Neural cell (in vitro differentiated cells): ENCODE data around the gene GPR18. TPM values are rescaled to one million over a fixed set of nuclear protein-coding genes. Genes with fewer than 3 reads are reported as not detected.

Experiments
- H2AFZ ChIP-seq: fragments of 200-600, 300-800 bp; sonication (generic), shearing (Covaris generic); 2 replicates; pipeline ENCODE4 v1.6.0; 2014; ENCODE audit warnings: low read depth, mild to moderate bottlenecking, antibody characterized with exemption, low read length, moderate library complexity
- H3F3A ChIP-seq: fragments of 200-600 bp; shearing (Covaris generic); 2 replicates; pipeline ENCODE4 v1.6.1; 2016; ENCODE audit warnings: mild to moderate bottlenecking, moderate library complexity, mixed read lengths, antibody characterized with exemption, low read length; ENCODE audit not compliant: insufficient read depth, poor library complexity, severe bottlenecking
- H3K27ac ChIP-seq: fragments of 200-600, 300-800 bp; sonication (generic), shearing (Covaris generic); 2 replicates; pipeline ENCODE4 v1.5.1; 2014; ENCODE audit warnings: mild to moderate bottlenecking, low read length, moderate library complexity
- H3K27me3 ChIP-seq: fragments of 300-800, 200-600 bp; sonication (generic), shearing (Covaris generic); 2 replicates; pipeline ENCODE4 v1.6.0; 2014; ENCODE audit warnings: mild to moderate bottlenecking, low read depth, low read length, moderate library complexity; ENCODE audit not compliant: insufficient read depth
- H3K36me3 ChIP-seq: fragments of 300-800, 200-600 bp; sonication (generic), shearing (Covaris generic); 2 replicates; pipeline ENCODE4 v1.5.1; 2014; ENCODE audit warnings: mild to moderate bottlenecking, antibody characterized with exemption, low read length, moderate library complexity; ENCODE audit not compliant: insufficient read depth
- H3K4me2 ChIP-seq: fragments of 300-800, 200-600 bp; sonication (generic), shearing (Covaris generic); 2 replicates; pipeline ENCODE4 v1.6.0; 2014; ENCODE audit warnings: mild to moderate bottlenecking, low read length
- H3K4me3 ChIP-seq: fragments of 300-800, 200-600 bp; sonication (generic), shearing (Covaris generic); 2 replicates; pipeline ENCODE4 v1.5.1; 2014; ENCODE audit warnings: mild to moderate bottlenecking, low read length, moderate library complexity
- H3K79me2 ChIP-seq: fragments of 200-600 bp; shearing (Covaris generic); replicated peaks from 2 replicates; pipeline ENCODE4 v1.6.0; 2014; ENCODE audit warnings: mild to moderate bottlenecking, low read length, moderate library complexity; ENCODE audit not compliant: insufficient read depth
- H3K9ac ChIP-seq: fragments of 300-800, 200-600 bp; sonication (generic), shearing (Covaris generic); 2 replicates; pipeline ENCODE4 v1.6.1; 2016; ENCODE audit warnings: mild to moderate bottlenecking, low read length, mixed read lengths
- H3K9me2 ChIP-seq: fragments of 200-600 bp; shearing (Covaris generic); 2 replicates; pipeline ENCODE4 v1.6.1; 2016; ENCODE audit warnings: mild to moderate bottlenecking, low read length, mixed read lengths; ENCODE audit not compliant: insufficient read depth
- H3K9me3 ChIP-seq: fragments of 200-600, 300-800 bp; sonication (generic), shearing (Covaris generic); 2 replicates; pipeline ENCODE4 v1.6.1; 2016; ENCODE audit warnings: mild to moderate bottlenecking, mixed run types, low read length, moderate library complexity, mixed read lengths
- H4K20me1 ChIP-seq: fragments of 200-600 bp; shearing (Covaris generic); 2 replicates; pipeline ENCODE4 v1.6.1; 2016; ENCODE audit warnings: mild to moderate bottlenecking, mixed run types; ENCODE audit not compliant: insufficient read depth
- EP300 ChIP-seq: fragments of 450-650 bp; conservative IDR thresholded peaks from 2 replicates; pipeline ENCODE4 v1.6.1; 2014; ENCODE audit warnings: antibody characterized with exemption, mild to moderate bottlenecking, moderate library complexity; ENCODE audit not compliant: poor library complexity, severe bottlenecking
- EZH2 ChIP-seq: fragments of 200-600, 300-800 bp; shearing (Covaris generic), sonication (generic); IDR thresholded peaks from 2 replicates; pipeline ENCODE4 v1.6.1; 2014; ENCODE audit warnings: antibody characterized with exemption, low read length, borderline replicate concordance, mild to moderate bottlenecking; ENCODE audit not compliant: insufficient read depth, poor library complexity, severe bottlenecking
- MXI1 ChIP-seq: fragments of 450-650 bp; conservative IDR thresholded peaks from 2 replicates; pipeline ENCODE4 v1.6.1; 2014; ENCODE audit warnings: antibody characterized with exemption, mild to moderate bottlenecking; ENCODE audit not compliant: poor library complexity, severe bottlenecking
- POLR2AphosphoS5 ChIP-seq: IDR thresholded peaks from 2 replicates; pipeline ENCODE4 v1.6.1; 2012
- RAD21 ChIP-seq: fragments of 450-650 bp; conservative IDR thresholded peaks from 2 replicates; pipeline ENCODE4 v1.6.1; 2014; ENCODE audit warnings: antibody characterized with exemption, mild to moderate bottlenecking, moderate library complexity
- SMC3 ChIP-seq: fragments of 450-650 bp; conservative IDR thresholded peaks from 2 replicates; pipeline ENCODE4 v1.6.1; 2014; ENCODE audit warnings: antibody characterized with exemption, mild to moderate bottlenecking, moderate library complexity; ENCODE audit not compliant: poor library complexity
- TAF1 ChIP-seq: IDR thresholded peaks from 2 replicates; pipeline ENCODE4 v1.6.1; 2012; ENCODE audit warnings: low read depth
- polyA plus RNA-seq: library from polyadenylated mRNA; depleted of rRNA; stranded (reverse); fragments of >200 nt; gene quantifications from 2 replicates; pipeline ENCODE4 v1.2.3, GENCODE V29; 2014
- TF ChIP-seq, protein P1 (sequence below): fragments of 450-650 bp; IDR thresholded peaks from 2 replicates; pipeline ENCODE4 v1.5.1; 2014; ENCODE audit warnings: antibody characterized with exemption, mild to moderate bottlenecking, moderate library complexity; ENCODE audit not compliant: poor library complexity, severe bottlenecking
- TF ChIP-seq, protein P2 (sequence below): IDR thresholded peaks from 2 replicates; pipeline ENCODE4 v1.6.1; 2012; ENCODE audit warnings: borderline replicate concordance

The GPR18 gene
- polyA plus RNA-seq, 1 donor from 2014 or later, result not detected

DNA sequence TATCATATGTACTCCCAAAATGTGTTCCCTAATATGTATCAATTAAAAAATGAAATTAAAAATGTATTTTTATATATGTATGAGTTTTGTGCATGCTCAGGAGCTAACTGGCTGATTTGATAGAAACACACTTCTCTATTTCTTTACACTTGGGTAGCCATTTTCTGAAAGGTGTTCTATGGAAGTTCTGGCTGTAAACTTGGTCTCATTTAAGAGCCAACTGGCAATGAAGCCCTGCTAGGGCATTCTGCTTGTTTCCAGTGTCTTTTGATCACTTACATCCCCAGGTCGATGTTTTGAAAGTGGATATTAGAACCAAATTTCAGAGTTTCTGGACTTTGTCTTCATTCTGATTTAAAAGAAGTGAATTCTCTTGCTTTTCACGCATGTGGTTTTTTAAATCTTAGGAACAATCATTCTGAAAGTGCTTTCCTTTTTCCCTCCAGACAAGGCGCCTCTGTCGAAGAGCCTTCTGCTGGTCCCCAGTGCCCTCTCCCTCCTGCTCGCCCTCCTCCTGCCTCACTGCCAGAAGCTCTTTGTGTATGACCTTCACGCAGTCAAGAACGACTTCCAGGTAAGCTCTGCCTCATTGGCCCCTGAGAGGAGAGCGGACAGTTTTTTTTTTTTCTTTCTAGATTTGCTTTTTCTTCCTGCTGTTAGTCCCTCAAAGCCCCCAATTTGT, 20.1 kb downstream of the GPR18 start:
- no peak overlapping the region for H3K4me2 ChIP-seq
- H3K4me3 ChIP-seq, result no peak overlapping the region

DNA sequence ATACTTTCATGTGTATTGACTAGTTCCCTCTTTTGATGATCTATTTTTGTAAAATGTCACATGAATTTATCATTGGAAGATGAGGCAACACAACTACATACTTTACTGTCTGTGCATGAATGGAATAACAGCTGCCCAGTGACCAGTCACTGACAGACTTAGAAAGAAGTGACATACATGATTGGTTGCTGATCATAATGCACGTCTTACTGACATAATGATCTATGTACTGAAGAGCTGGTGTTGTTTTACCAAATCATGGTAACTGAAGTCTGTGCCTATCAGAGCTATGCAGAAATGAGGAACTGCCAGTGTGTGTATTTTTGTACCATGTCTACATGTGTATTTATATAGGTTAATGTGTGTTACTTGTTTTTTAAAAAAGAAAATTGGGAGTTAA, 26.5 kb downstream of the GPR18 start:
- no peak overlapping the region for H3K27ac ChIP-seq
- H3K4me2 ChIP-seq, result no peak overlapping the region
- no peak overlapping the region for H3K4me3 ChIP-seq
- H3K79me2 ChIP-seq, result peaks cover 5% of the 10 kb centered on the region
- H3K36me3 ChIP-seq, result no peaks in the 10 kb centered on the region
- H2AFZ ChIP-seq, result no peak overlapping the region
- no peak overlapping the region for H3K9ac ChIP-seq
- no peaks in the 10 kb centered on the region for H3F3A ChIP-seq
- no peaks in the 10 kb centered on the region for H3K27me3 ChIP-seq
- no peaks in the 10 kb centered on the region for H4K20me1 ChIP-seq
- no peaks in the 10 kb centered on the region for H3K9me3 ChIP-seq
- TF ChIP-seq, protein P1, sequence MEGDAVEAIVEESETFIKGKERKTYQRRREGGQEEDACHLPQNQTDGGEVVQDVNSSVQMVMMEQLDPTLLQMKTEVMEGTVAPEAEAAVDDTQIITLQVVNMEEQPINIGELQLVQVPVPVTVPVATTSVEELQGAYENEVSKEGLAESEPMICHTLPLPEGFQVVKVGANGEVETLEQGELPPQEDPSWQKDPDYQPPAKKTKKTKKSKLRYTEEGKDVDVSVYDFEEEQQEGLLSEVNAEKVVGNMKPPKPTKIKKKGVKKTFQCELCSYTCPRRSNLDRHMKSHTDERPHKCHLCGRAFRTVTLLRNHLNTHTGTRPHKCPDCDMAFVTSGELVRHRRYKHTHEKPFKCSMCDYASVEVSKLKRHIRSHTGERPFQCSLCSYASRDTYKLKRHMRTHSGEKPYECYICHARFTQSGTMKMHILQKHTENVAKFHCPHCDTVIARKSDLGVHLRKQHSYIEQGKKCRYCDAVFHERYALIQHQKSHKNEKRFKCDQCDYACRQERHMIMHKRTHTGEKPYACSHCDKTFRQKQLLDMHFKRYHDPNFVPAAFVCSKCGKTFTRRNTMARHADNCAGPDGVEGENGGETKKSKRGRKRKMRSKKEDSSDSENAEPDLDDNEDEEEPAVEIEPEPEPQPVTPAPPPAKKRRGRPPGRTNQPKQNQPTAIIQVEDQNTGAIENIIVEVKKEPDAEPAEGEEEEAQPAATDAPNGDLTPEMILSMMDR, result no peak
- TF ChIP-seq RAD21 (no peak), MXI1 (no peak), EP300 (no peak), EZH2 (no peak), TAF1 (no peak), POLR2AphosphoS5 (no peak), SMC3 (no peak)
- TF ChIP-seq, protein P2, sequence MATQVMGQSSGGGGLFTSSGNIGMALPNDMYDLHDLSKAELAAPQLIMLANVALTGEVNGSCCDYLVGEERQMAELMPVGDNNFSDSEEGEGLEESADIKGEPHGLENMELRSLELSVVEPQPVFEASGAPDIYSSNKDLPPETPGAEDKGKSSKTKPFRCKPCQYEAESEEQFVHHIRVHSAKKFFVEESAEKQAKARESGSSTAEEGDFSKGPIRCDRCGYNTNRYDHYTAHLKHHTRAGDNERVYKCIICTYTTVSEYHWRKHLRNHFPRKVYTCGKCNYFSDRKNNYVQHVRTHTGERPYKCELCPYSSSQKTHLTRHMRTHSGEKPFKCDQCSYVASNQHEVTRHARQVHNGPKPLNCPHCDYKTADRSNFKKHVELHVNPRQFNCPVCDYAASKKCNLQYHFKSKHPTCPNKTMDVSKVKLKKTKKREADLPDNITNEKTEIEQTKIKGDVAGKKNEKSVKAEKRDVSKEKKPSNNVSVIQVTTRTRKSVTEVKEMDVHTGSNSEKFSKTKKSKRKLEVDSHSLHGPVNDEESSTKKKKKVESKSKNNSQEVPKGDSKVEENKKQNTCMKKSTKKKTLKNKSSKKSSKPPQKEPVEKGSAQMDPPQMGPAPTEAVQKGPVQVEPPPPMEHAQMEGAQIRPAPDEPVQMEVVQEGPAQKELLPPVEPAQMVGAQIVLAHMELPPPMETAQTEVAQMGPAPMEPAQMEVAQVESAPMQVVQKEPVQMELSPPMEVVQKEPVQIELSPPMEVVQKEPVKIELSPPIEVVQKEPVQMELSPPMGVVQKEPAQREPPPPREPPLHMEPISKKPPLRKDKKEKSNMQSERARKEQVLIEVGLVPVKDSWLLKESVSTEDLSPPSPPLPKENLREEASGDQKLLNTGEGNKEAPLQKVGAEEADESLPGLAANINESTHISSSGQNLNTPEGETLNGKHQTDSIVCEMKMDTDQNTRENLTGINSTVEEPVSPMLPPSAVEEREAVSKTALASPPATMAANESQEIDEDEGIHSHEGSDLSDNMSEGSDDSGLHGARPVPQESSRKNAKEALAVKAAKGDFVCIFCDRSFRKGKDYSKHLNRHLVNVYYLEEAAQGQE, result no peak
- no peaks in the 10 kb centered on the region for H3K9me2 ChIP-seq

More for the DNA sequence above, 20.1 kb downstream of the GPR18 start:
- Histone ChIP-seq H2AFZ (no peak overlapping the region), H3K27ac (no peak overlapping the region), H3K9ac (no peak overlapping the region), H3K79me2 (no peaks in the 10 kb centered on the region), H3K27me3 (no peaks in the 10 kb centered on the region), H3K36me3 (peaks cover 5% of the 10 kb centered on the region), H3K9me3 (no peaks in the 10 kb centered on the region), H4K20me1 (no peaks in the 10 kb centered on the region), H3K9me2 (no peaks in the 10 kb centered on the region), H3F3A (no peaks in the 10 kb centered on the region)
- TF ChIP-seq TAF1 (no peak), EP300 (no peak)
- TF ChIP-seq, protein P1, result no peak
